Ishikawa (cell line): ENCODE results near the gene CAST.

ENCODE experiments used
- CEBPB ChIP-seq: IDR thresholded peaks from 2 replicates; pipeline ENCODE4 v1.6.1; 2012
- CREB1 ChIP-seq: IDR thresholded peaks from 2 replicates; pipeline ENCODE4 v1.6.1; 2012; ENCODE audit warnings: low read depth
- EGR1 ChIP-seq: IDR thresholded peaks from 2 replicates; pipeline ENCODE4 v1.6.1; 2012
- EP300 ChIP-seq: IDR thresholded peaks from 2 replicates; pipeline ENCODE4 v1.6.1; 2012; ENCODE audit warnings: borderline replicate concordance
- FOXM1 ChIP-seq: IDR thresholded peaks from 2 replicates; pipeline ENCODE4 v1.6.1; 2012; ENCODE audit warnings: low read depth, borderline replicate concordance
- MAX ChIP-seq: IDR thresholded peaks from 2 replicates; pipeline ENCODE4 v1.6.1; 2012
- NFIC ChIP-seq: IDR thresholded peaks from 2 replicates; pipeline ENCODE4 v1.6.1; 2012
- RAD21 ChIP-seq: IDR thresholded peaks from 2 replicates; pipeline ENCODE4 v1.6.1; 2012; ENCODE audit warnings: low read depth
- REST ChIP-seq: IDR thresholded peaks from 2 replicates; pipeline ENCODE4 v1.6.1; 2012; ENCODE audit warnings: low read depth, mild to moderate bottlenecking
- TAF1 ChIP-seq: IDR thresholded peaks from 2 replicates; pipeline ENCODE4 v1.6.1; 2012; ENCODE audit warnings: low read depth, mild to moderate bottlenecking
- TCF12 ChIP-seq: IDR thresholded peaks from 2 replicates; pipeline ENCODE4 v1.6.1; 2012; ENCODE audit warnings: low read depth
- TEAD4 ChIP-seq: IDR thresholded peaks from 2 replicates; pipeline ENCODE4 v1.6.1; 2012
- USF1 ChIP-seq: IDR thresholded peaks from 2 replicates; pipeline ENCODE4 v1.6.1; 2012
- YY1 ChIP-seq: IDR thresholded peaks from 2 replicates; pipeline ENCODE4 v1.6.1; 2012; ENCODE audit warnings: low read depth
- ZBTB7A ChIP-seq: IDR thresholded peaks from 2 replicates; pipeline ENCODE4 v1.6.1; 2012; ENCODE audit warnings: low read depth

Gene CAST

GRCh38 chr5:96648023-96648422 is 14.2 kb upstream of the CAST start:
- TF ChIP-seq TEAD4 (no peak), ZBTB7A (no peak), EP300 (no peak), RAD21 (no peak), NFIC (no peak), FOXM1 (no peak), TCF12 (no peak), MAX (no peak), TAF1 (no peak), CREB1 (no peak)

GRCh38 chr5:96648593-96648992 is 13.6 kb upstream of the CAST start:
- TF ChIP-seq EGR1 (no peak), TEAD4 (no peak), CREB1 (no peak), MAX (no peak; the same call in 1 of the 2 replicates), FOXM1 (no peak), RAD21 (no peak), TCF12 (no peak), ZBTB7A (no peak), YY1 (no peak), CEBPB (no peak), NFIC (no peak), EP300 (no peak)

GRCh38 chr5:96649251-96649662 is 12.9 kb upstream of the CAST start:
- TF ChIP-seq FOXM1 (no peak), EGR1 (no peak), ZBTB7A (no peak), MAX (no peak), USF1 (no peak), TCF12 (no peak)

GRCh38 chr5:96649681-96650540 is 12.3 kb upstream of the CAST start:
- TF ChIP-seq YY1 (no peak), CREB1 (no peak)

GRCh38 chr5:96651047-96651446 is 11.1 kb upstream of the CAST start:
- TF ChIP-seq EP300 = no peak
- no peak for TF ChIP-seq CEBPB
- TF ChIP-seq CREB1 = no peak
- TF ChIP-seq NFIC = no peak
- TF ChIP-seq RAD21 = no peak
- no peak for TF ChIP-seq TEAD4
- no peak for TF ChIP-seq EGR1
- TF ChIP-seq TCF12 = no peak
- no peak for TF ChIP-seq TAF1
- no peak for TF ChIP-seq YY1
- no peak for TF ChIP-seq REST
- no peak for TF ChIP-seq MAX
- TF ChIP-seq ZBTB7A = no peak

- TF ChIP-seq FOXM1 (no peak), TCF12 (no peak), RAD21 (peak; percentile 48)
Measured at GRCh38 chr5:96651948-96652753, 10.0 kb upstream of the CAST start.

- TF ChIP-seq YY1 = no peak
- no peak for TF ChIP-seq CEBPB
- TF ChIP-seq ZBTB7A = no peak
- TF ChIP-seq TCF12 = peak; percentile 67
- TF ChIP-seq MAX = peak; percentile 9; the same call in 1 of the 2 replicates
- no peak for TF ChIP-seq FOXM1
- TF ChIP-seq RAD21 = no peak
- TF ChIP-seq TEAD4 = 0 out of 2 replicates have a peak, but pooled peaks have one; percentile 7
- TF ChIP-seq CREB1 = no peak
- TF ChIP-seq EP300 = peak; percentile 48; the same call in 1 of the 2 replicates
- TF ChIP-seq TAF1 = no peak
- no peak for TF ChIP-seq REST
- TF ChIP-seq NFIC = no peak
- TF ChIP-seq USF1 = no peak
- no peak for TF ChIP-seq EGR1
Measured at GRCh38 chr5:96652769-96653454, 9.3 kb upstream of the CAST start.
